Inflammatory macrophage treated with lipopolysaccharide for 4 hours (primary cell): Measurements from ENCODE around the gene DDX31.
"Not testable (repeated sequence)": the region's sequence is repeated elsewhere in the genome, so short reads cannot be mapped to it uniquely, and the experiment has no call there.

Experiments used
- DNase-seq: peaks from one replicate; pipeline ENCODE4 v3.0.0-alpha.2; 2020

DDX31 gene

GRCh38 chr9:132575005-132575609, 94.7 kb downstream of the DDX31 start:
- DNase-seq: peak; percentile 43

- no peak for DNase-seq
Measured at GRCh38 chr9:132572921-132573320, 96.9 kb downstream of the DDX31 start.

GRCh38 chr9:132571806-132572600, 97.8 kb downstream of the DDX31 start:
- no peak for DNase-seq

- DNase-seq: not testable (repeated sequence)
Measured at GRCh38 chr9:132568787-132569186, 101.0 kb downstream of the DDX31 start.

GRCh38 chr9:132564526-132564925, 105.3 kb downstream of the DDX31 start:
- no peak for DNase-seq

GRCh38 chr9:132562306-132562573, 107.5 kb downstream of the DDX31 start:
- no peak for DNase-seq

- no peak for DNase-seq
Measured at GRCh38 chr9:132560616-132561202, 109.1 kb downstream of the DDX31 start.

GRCh38 chr9:132559711-132560110, 110.1 kb downstream of the DDX31 start:
- DNase-seq: no peak

- DNase-seq: no peak
Measured at GRCh38 chr9:132557159-132557558, 112.6 kb downstream of the DDX31 start.

- no peak for DNase-seq
Measured at GRCh38 chr9:132556714-132557113, 113.1 kb downstream of the DDX31 start.

- DNase-seq: no peak
Measured at GRCh38 chr9:132556235-132556634, 113.5 kb downstream of the DDX31 start.

- no peak for DNase-seq
Measured at GRCh38 chr9:132555528-132555927, 114.3 kb downstream of the DDX31 start.

- no peak for DNase-seq
Measured at GRCh38 chr9:132554755-132555154, 115.0 kb downstream of the DDX31 start.

GRCh38 chr9:132552041-132552440, 117.7 kb downstream of the DDX31 start:
- no peak for DNase-seq

GRCh38 chr9:132551556-132551955, 118.2 kb downstream of the DDX31 start:
- no peak for DNase-seq

- no peak for DNase-seq
Measured at GRCh38 chr9:132548751-132549640, 120.8 kb downstream of the DDX31 start.

GRCh38 chr9:132547976-132548730, 121.6 kb downstream of the DDX31 start:
- DNase-seq: no peak

- DNase-seq: no peak
Measured at GRCh38 chr9:132547436-132547835, 122.3 kb downstream of the DDX31 start.

GRCh38 chr9:132547052-132547431, 122.7 kb downstream of the DDX31 start:
- no peak for DNase-seq

- DNase-seq: no peak
Measured at GRCh38 chr9:132546148-132547051, 123.4 kb downstream of the DDX31 start.

GRCh38 chr9:132545578-132545977, 124.2 kb downstream of the DDX31 start:
- no peak for DNase-seq

GRCh38 chr9:132543960-132544359, 125.8 kb downstream of the DDX31 start:
- DNase-seq: no peak
